Stimulated activated CD4-positive, alpha-beta T cell treated with anti-CD3 and anti-CD28 coated beads, Interleukin-15, amount 100 ng/mL, for 24 hours (primary cell): ENCODE data around the gene KIF26B.
A peak's percentile ranks its signal among the peaks of the same experiment; 100 is the strongest.
"Not testable (repeated sequence)": the region's sequence is repeated elsewhere in the genome, so short reads cannot be mapped to it uniquely, and the experiment has no call there.

Experiments
- DNase-seq: peaks from one replicate; pipeline ENCODE4 v3.0.0-alpha.2; 2020

Gene KIF26B

GRCh38 chr1:245332085-245332484 is 177.3 kb downstream of the KIF26B start:
- no peak for DNase-seq

- DNase-seq = peak; percentile 63
Measured at GRCh38 chr1:245332513-245332912, 177.7 kb downstream of the KIF26B start.

DNA sequence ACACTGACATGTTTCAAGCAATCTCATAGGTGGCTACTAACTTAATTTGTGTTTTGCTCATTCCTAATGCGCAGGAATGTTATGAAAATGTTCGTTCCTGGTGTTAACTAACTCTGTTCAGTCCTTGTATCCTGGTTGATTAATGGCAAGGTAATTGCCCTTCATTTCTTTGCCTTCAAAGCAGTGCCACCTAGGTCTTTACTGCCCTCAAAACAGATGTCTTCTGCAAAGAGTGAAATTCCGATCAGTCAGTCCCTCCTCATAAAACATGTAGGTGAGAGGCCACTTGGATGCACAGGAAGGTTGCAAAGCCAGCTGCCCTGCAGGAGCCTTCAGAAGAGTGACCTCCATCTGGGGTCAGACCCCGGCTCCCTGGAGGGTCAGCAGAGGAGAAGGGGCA is 179.4 kb downstream of the KIF26B start:
- no peak for DNase-seq

GRCh38 chr1:245334827-245335490 is 180.2 kb downstream of the KIF26B start:
- no peak for DNase-seq

DNA sequence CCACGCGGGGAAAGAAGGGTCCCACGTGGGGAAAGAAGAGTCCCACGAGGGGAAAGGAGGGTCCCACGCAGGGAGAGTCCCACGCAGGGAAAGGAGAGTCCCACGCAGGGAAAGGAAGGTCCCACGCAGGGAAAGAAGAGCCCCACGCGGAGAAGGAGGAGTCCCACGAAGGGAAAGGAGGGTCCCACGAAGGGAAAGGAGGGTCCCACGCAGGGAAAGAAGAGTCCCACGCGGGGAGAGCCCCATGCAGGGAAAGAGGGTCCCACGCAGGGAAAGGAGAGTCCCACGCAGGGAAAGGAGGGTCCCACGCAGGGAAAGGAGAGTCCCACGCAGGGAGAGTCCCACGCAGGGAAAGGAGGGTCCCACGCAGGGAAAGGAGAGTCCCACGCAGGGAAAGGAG is 180.9 kb downstream of the KIF26B start:
- not testable (repeated sequence) for DNase-seq

DNA sequence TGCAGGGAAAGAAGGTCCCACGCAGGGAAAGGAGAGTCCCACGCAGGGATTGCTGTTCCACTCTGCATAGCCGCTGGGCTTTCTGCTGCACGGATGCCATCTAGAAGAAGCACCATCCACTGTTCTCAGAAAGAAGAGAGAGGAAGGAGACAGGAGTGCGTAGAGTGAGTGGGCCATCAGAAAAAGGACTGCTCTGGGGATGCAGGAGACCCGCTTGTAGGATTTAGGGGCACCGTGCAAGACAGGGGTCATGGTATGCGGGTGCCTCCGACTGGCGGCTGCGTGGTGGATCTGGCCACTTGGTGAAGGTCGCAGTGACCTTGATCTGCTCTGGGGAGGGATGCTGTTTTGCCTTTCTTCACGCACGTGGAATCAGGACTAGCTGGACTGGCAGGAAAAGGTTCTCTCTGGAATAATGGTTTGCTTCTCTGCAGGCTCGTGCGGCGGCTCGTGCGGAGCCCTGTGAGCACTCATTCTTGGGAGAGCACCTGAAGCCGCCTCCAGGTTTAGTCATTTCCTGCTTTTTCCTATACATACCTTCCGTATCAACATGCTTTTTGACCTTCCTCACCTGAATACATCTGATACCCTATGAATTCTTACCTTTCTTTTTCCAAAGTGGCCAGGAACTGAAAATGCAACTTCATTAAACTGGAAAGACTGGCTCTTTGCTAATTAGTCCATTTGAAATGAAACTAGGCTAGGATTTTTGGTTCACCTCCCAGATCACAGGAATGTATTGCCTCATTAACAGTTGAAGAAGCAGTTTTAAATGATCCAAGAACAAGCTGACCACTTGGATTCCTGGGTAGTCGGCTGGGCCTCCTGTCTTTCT is 181.6 kb downstream of the KIF26B start:
- peak; percentile 6 for DNase-seq

DNA sequence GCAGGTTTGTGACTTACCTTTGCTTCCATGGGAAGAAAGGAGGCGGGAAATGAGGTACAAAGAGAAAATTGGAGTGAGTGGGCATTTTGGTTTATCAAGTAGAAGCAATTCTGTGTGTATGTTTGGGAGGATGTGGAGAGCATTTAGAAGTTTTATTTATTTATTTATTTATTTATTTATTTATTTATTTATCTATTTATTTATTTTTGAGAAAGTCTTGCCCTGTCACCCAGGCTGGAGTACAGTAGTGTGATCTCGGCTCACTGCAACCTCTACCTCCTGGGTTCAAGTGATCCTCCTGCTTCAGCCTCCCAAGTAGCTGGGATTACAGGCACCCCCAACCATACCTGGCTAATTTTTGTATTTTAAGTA is 182.2 kb downstream of the KIF26B start:
- DNase-seq = not testable (repeated sequence)

GRCh38 chr1:245337829-245338484 is 183.2 kb downstream of the KIF26B start:
- no peak for DNase-seq

DNA sequence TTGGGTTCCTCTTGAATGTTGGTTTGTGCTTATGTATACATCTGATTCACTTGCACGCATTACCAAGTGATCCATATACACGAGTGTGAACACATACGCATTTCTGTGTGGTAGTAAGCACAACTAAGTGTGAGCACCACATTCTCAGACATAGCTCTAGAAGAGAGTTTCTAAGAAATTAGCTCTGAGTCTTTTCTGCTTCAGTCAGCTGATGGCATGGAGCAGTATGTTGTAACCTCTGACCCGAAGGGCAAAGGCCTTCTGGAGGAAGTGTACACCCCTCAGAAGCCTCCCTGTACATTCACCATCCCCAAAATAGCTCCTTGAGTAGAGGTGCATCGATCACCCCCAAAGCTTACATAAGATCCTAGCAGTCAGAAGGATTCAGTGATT is 183.7 kb downstream of the KIF26B start:
- no peak for DNase-seq

DNA sequence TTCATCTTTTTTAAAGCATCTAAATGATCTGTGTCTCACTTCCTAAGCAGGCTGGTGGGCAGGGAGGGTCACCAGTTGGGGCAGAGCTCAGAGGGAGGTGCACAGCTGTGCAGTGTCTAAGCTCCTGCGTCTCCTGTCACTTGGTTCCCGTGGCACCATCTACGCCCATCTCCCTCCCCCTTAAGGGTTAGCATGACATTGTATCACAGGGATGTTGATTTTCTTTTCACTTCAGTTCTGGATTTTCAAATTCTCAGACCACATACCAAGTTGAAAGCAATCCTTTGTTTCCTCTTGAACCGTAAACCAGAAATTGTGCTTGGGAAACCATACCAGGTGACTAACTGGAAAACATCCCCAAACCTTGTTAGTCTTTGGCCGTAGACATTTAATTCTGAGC is 187.0 kb downstream of the KIF26B start:
- no peak for DNase-seq

- DNase-seq = no peak
Measured at GRCh38 chr1:245345191-245345884, 190.6 kb downstream of the KIF26B start.

DNA sequence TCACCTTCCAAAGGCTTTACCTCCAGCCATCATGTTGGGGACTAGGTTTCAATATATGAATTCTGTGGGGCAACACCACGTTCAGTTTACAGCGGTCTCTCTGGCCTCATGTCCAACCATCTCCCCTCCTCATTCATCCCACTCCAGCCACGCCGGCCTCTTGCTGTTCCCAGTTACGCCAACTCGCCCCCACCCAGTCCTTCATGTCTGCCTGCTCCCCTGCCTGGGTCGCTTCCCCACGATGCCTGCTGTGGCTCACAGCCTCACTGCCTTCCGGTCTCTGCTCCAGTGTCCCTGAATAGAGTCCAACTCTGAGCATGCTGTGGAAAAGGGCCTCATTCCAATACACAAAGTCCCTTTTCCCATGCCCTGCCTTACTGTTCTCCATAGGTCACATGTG is 193.8 kb downstream of the KIF26B start:
- no peak for DNase-seq

DNA sequence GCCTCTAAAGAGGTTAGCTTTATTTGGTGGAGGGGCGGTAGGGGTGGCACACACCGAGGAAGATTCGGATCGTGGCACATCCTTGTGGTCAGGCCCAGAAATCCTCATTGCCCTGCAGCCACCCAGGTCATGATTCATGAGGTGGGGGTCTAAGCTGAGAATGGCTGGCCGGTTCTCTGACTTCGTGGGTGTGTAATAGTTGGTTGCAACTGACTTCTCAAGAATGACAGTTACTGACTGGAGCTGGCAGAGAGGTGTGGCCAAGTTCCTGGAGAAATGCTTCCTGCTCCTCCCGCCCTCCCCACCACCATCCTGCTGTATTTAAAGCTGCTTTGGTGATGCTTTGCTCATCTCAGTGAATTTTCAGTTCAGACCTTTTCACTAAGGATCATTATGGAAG is 198.6 kb downstream of the KIF26B start:
- no peak for DNase-seq

DNA sequence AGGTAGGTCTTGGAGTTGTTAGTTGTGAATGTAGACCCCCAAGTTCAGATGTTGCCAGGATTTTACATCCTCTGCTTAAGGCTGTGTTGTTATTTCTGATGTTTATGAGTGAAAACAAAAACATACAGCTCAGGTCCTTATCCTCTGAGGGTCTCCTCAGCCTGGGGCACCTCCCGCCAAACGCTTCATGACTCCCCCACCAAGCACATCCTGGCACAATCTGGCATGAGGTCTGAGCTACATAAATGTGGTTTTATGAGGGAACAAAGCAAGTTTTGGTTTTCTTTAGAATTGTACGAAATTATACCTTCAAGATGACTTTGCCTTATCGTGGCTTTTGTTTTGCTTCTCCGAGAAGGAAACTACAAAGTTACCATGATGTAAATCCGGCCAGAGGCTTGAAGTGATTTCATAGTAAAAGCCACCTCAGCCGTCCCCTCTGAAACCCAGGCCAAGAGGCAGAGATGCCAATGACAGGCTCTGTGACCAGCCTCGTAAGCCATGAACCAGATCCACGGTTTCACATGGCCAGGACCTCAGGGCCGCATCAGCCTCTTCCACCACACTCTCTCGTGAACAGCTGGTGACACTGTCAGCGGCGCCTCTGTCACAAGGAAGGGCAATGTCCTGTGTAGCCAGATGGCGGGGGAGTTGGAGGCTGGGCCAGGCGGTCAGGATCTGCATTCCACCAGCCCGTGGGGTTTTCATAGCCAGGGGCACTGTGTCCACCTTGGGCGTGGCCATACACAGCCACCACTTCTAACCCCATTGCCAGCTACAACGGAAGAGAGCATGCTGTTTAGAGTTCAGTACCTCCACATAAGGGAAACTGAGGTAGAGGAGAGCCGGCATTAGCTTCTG is 199.4 kb downstream of the KIF26B start:
- no peak for DNase-seq

DNA sequence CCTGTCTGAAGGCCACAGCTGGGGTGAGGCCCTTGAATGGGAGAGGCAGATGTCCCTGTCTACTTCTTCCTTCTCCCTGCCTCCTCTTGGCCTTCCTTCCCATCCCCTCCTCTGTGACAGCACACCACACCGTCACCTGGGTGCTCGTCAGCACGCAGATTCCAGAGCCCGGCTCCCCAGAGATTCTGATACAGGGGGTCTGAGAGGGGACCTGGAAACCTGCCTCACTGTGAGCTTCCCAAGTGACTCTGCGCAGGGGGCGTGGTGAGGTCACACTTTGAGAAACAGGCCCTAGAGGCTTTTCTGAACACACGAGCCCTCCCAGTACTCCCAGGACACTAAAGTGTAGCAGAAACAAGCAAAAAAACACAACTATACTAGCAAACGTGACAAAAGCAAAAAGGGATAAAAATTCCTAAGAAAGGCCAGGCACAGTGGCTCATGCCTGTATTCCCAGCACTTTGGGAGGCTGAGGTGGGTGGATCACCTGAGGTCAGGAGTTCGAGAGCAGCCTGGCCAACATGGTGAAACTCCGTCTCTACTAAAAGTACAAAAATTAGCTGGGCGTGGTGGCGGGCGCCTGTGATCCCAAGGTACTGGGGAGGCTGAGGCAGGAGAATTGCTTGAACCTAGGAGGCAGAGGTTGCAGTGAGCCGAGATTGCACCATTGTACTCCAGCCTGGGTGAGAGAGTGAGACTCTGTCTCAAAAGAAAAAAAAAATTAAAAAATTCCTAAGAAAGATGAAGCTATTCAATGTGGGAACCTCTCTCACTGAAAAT is 201.3 kb downstream of the KIF26B start:
- DNase-seq = not testable (repeated sequence)

DNA sequence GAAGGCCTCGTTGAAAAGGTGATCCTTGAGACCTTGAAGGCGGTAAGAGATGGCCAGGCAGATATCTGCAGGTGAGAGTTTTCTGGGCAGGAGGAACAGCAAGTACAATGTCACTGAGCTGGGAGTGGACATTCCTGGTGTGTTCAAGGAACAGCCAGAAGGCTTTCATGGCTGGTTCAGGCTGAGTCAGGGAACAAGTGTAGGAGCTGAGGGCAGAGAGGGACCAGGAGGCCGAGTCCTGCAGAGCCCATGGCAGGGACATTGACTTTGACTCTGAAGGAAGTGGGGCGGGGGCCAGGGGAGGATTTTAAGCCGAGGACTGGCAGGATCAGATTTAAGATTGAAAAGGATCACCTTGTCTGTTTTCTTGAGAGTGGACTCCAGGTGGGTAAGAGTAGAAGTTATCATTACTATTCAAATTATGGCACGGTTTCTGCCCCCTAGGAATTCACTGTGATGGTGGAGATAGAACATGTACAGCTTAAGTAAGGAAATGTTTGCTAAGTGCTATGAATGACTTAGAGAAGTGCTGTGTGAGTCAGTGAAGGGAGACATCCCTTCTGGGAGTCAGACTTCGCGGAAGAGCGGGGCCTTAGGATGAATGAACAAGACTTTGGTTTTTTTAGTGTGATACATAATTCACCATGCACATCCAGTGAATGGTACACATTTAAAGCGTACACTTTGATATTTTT is 202.3 kb downstream of the KIF26B start:
- DNase-seq = no peak

DNA sequence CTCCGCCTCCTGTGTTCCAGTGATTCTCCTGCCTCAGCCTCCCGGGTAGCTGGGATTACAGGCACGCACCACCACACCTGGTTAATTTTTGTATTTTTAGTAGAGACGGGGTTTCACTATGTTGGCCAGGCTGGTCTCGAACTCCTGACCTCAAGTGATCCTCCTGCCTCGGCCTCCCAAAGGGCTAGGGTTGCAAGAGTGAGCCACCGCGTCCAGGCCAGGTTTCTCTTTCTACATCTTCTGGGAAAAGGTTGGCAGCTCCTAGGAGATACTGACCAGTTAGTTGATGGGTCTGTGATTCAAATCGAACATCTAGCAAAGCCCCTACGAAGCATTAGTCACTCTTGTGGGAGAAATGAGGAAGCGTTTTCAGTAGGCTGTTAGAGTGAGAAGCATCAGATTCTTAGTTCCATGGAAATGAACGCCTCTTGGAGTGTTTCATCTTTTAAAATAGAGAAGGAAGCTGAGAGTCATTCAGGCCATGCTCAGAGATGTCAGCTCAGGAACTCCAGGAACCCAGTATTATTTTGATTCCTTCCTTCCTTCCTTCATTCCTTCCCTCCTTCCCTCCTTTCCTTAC is 204.4 kb downstream of the KIF26B start:
- DNase-seq = not testable (repeated sequence)

GRCh38 chr1:245361065-245361464 is 206.3 kb downstream of the KIF26B start:
- no peak for DNase-seq

GRCh38 chr1:245361951-245362350 is 207.2 kb downstream of the KIF26B start:
- no peak for DNase-seq

- no peak for DNase-seq
Measured at GRCh38 chr1:245363461-245364200, 208.8 kb downstream of the KIF26B start.
